GM19099 (cell line): Measurements from ENCODE around the gene GLRX3.

Experiments used
- POLR2A ChIP-seq: IDR thresholded peaks from 3 replicates; pipeline ENCODE4 v1.6.1; 2011; ENCODE audit warnings: low read depth; ENCODE audit not compliant: insufficient read length; ENCODE audit errors: extremely low read depth

GLRX3 gene

DNA sequence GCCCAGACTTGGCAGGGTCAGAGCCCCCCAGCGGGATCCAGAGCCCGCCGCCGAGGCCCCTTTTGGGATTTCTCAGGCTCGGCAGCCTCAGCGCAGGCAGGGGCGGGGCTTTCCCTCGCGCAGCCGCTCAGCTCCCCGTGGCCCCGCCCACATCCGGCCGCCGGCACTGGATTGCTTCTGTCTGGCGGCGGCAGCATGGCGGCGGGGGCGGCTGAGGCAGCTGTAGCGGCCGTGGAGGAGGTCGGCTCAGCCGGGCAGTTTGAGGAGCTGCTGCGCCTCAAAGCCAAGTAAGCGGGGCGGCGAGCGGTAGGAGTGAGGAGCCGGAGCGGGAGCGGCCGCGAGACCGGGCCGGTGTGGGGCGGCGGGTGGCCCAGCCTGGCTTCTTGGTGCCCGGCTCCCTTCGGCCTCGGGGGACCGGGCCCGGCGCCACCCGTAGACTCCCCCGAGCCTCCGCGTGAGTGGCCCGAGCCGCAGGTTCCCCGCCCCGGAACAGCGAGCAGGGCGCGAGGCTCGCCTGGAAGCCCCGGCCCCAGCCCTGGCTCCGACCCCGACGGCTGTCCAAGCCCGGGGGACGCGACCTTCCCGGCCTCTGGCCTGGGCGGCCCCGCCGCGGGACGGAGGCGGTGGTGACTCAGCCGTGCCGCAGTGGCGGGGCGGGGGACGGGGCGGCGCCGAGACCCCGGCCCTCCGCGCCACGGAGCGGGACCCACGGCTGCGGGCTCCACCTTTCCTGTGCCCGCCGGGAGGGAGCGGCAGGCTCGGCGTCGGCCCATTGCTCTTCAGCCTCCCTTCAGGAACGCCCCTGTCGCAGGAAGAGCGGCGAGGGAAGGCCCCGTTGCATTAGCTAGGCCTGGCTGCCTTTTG is at the start of gene GLRX3:
GLRX3 (plus strand) TSS at position 166 of the 864 bp plus-strand sequence; CDS start at position 196, 30 bp downstream.
- peak; percentile 83 for TF ChIP-seq POLR2A

DNA sequence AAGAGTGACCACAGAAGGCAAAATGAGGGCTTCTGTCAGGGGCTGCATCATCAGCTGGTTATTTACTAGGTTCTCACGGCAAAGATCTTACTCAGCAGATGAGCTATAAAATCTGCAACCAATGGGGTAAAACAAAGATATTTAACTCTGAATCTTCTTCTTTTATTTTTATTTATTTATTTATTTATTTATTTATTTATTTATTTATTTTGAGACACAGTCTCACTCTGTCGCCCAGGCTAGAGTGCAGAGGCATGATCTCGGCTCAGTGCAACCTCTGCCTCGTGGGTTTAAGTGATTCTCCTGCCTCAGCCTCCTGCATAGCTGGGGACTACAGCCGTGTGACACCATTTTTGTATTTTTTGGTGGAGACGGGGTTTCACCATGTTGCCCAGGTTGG is 36.8 kb upstream of the GLRX3 start:
- no peak for TF ChIP-seq POLR2A

DNA sequence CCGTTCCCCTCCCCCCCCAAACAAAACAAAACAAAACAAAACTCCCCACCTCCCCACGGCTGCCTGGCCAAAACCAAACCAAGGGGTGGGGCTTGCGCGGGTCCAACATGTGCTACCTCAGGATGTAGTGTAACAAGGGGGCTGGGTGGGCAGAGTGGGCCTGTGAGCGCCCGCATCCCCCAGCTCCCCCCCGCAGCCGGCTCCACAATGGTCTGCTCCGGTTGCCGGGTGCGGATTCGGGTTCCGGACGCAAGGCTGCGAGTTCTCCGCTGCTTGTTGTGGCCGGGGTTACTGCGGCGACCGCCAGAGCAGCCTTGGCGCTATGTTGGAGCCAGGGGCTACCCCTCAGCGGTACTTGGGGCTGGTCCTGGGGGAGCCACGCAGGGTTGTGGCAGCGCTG is 30.5 kb upstream of the GLRX3 start:
- TF ChIP-seq POLR2A = no peak

DNA sequence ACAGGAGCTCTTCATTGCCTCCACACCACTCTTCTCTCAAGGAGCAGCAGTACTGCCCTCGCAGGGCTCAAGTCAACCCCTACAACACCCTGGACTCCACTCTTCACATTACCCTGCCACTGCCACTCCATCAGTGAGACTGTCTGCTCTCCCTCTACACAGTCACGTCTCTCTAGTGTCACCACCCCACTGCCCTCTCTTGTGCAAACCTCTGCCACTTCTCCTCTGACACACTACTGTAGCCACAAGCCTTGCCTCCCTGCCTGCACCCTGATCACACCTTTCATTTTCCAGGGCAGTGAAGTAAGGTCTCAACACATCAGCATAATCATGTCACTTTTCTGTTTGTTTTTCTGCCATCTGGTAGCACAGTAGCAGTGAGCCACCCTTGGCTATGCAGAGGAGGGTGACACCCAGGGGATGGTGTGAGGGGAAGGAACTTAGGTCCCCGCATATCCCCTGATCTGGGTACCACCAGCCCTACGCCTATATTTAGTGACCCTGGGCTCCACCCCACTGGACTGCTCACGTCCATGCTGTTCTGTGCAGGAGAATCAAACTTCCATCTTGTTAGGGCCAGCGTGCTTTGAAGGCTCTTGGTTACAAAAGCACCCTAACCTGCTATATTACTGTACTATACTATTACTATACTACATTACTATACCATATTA is 27.1 kb upstream of the GLRX3 start:
- no peak for TF ChIP-seq POLR2A

DNA sequence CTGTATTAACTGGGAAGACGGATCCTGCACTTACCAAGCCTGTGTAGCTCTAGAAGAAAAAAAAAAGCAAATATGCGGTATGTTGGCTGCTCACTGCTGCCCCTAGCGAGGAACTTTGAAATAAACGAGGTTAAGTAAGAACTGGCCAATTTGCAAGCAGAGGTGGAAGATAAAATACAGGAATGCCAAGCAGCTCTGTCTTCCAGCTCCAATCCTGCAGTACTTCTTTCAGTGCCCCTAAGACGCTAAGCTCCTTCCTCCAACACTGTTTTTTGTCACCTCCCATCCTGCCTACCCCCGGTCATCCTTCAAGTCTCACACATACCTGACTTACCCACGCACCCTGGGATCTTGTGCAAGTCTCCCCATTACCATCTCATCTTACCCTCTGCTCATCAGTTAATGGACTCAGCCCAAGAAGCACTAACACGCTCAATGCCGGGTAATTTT is 26.4 kb upstream of the GLRX3 start:
- no peak for TF ChIP-seq POLR2A

DNA sequence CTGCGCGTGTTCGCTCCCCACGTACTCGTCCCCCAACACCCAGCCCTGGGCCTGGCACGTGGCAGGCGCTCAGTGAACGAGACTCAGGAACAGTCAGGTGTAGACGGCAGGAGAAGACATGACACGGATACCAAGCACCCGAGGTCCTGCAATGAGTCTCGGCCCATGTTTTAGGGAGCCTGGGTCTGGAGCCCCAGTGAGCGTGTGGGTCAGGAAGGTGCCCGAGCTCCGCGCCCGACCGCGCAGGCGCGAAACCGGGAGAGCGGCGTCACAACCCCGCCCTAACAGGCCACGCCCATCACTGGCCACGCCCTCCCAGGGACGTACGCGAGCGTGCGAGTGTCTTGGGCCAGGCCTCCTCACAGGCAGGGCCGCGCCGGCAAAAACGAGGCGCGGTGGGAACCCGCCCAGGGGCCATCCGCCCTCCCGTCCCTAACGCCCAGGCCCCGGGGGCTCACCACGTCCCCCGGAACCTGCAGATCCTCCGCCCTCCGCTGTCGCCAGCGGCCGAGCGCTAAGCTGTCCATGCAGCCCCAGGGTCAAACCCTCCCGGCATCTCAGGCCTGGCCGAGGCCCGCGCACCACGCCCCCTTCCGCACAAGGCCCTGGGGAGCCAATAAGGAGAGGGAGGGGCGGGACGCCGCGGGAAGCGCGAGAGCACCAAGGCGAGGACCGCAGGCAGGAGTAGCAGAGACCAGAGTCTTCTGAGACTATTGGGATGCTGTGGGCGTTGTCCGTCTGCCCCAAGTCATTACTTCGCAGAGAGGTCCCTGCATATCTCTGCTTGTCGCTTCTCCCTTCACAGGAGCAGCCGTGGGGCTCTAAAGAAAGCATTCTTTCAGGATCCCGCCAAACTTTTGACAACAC is 25.7 kb upstream of the GLRX3 start, which contains the start of gene C10orf143:
C10orf143 (minus strand) TSS at position 585 of the 867 bp plus-strand sequence; CDS start at position 527, 58 bp downstream.
- peak; percentile 85 for TF ChIP-seq POLR2A

DNA sequence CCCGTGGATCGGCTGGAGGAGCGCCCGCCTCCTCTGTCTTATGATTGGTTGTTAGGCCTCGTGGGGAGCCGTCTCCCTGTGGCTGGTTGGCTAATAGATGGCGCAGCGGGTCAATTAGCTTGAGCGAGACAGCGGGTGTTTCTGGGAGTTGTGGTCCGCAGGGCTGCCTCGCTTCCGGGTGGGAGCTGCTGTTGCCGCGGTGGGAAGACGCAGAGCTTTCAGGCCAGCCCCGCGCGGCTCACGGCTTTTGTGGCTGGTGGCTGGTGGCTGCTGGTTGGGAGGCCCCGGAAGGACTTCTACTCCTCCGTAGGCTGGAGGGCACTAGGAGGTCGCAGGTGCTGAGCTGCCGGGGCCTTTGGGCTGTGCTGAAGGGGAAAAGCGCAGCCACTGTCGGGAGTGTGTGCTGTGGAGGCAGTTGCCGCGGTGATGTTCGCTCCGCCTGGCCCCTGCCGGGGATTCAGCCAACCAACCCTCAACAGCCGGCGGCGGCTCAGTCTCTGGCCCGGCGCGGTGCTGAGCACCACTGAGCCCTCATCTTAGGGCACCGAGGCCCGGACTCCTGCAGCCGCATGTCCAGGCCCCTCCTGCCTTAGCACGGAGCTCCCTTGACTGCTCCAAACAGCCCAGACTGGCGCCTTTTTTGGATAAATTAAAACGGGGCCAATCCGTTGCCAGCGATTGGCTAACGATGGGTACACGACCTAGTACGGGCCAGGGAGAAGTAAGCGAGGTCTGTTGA is 24.9 kb upstream of the GLRX3 start:
- peak; percentile 78 for TF ChIP-seq POLR2A

DNA sequence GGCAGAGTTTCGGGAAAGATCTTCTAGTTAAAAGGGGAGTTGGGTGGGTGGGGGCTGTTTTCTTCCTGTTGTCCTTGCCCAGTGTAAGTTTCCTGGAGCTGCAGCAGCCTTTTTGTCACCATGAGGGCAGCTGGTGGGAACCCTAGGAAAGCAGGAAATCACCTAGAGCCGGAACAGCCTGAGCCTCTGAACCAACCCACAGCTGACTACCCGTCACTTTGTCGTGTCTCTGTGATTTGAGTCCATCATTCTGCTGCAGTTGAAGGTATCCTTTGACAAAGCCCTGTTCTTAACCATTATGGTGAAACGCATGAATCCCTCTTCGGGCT is 24.4 kb upstream of the GLRX3 start:
- no peak for TF ChIP-seq POLR2A

DNA sequence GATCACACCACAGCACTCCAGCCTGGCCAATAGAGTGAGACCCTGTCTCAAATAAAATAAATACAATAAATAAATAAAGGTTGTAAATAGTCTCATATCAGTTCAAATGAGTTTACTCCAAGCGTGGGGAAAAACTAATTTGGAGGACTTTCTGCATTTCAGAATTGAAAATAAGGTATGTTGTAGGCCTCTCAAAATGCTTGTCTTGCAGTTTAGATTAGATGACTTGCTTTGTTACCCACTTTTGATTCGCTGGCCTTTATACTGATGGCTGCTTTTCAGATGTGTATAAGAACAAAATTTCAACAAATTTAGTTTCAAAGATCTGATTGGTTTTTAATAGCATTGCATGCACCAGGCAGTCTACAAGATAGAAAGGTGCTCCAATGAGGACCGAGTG is 23.4 kb upstream of the GLRX3 start:
- no peak for TF ChIP-seq POLR2A

DNA sequence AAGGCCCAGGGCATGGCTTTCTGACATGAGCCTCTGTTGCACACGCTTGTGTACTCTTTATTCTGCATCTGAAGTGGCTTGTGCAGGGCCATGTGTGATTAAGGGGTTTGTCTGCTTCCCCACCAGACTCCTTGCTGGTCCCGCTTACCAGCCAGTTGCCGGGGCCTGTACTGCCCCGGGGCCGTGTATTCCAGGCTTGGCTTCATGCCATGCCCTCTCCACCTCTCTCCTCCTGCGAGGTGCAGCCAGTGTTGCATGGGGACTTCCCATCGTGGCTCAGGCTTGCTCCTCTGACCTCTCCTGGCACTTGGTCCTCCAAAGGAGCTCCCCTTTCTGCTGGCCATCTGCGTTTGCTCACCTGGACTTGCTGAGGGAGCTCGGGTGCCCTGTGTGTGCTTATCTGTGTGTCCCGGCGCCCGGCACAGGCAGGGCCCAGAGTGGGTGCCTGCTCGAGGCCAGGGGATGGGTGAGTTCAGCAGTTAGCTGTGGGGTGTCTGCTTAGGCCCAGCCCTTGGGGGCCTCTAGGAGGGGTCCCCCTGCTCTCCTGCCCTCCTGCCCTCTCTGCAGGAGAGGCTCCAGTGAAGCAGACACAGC is 14.6 kb upstream of the GLRX3 start:
- TF ChIP-seq POLR2A = no peak

DNA sequence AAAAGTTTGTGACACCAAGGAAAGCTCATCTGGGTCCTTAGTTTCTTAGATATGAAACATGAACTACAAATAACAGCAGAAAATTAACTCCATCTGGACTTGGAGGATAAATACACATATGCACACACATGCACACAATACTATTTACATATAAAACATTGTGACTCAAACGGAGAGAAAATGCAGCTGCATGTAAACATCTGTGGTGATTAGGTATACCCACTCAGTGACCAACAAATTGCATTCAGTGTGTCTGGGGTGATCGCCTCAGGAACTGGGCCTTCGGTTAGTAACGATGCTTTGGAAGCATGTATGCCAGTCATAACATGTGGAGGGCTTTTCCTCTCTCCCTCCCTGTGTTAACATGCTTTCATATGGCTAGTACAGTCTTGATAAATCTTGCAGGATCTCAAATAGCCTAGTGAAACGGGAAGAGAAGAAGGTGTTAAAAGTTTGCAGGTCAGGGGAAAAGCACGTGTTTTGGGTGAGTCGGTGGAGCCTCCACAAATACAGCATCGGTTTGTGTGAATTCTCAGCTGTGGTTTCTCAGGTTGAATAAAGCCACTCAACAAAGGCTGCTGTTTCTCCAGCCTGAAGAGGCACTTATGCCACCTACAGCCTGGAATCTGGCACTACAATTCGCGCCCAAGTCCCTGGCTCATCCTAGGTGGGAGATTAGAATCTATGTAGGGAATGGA is 8.7 kb upstream of the GLRX3 start:
- TF ChIP-seq POLR2A = no peak

DNA sequence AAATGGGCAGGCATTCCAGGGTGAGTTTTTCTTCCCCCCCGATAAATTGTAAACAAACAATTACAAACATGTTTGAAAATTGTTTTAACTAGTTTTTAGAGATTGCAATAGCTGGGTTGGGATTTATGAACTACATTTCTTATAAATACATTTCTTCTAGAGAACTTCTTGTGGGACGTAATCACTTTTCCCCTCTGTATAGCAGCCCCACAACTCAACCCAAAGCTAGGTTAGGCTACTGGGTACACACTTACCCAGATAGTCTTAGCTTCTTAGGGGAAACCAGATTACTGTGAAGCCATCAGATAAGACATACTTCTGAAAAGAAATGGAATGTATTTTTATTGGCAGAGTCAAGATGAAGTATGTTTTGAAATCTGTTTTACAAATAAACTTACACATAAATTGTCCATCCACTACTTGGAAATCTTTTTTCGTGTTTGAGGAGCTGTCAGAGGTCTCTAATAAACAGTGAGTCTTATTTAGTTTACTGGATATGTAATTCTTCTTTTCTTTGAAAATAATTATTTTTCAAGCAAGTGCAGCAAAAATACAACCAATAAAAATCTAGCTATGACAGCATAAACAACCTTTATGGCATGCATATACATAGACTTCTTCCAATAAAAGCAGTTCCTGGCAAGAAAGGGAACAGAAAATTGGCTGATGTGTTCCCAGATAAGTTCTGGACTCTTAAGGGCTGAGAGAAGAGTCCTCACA is 8.0 kb upstream of the GLRX3 start:
- TF ChIP-seq POLR2A = no peak

DNA sequence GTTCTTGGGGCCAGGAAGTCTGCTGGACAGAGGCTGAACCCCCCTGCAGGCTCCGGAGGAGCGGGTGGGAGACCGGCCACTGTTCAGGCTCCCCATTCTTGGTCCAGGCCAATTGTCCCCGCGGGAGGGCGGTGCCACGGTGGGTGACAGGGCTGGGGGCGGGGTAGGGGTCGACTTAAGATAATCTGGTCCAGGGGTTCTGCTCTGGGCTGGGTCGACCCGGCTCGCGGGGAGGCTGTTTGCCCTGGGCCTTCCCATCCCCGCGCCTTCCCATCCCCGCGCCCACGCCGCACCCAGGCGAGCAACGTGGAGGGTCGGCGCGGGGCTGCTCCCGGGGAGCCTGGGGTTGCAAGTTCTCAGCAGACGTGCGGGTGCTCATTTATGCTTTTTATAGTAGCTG is 7.3 kb upstream of the GLRX3 start:
- TF ChIP-seq POLR2A = no peak
